Measurements from ENCODE around the gene FAM114A1.

FAM114A1 gene

DNA sequence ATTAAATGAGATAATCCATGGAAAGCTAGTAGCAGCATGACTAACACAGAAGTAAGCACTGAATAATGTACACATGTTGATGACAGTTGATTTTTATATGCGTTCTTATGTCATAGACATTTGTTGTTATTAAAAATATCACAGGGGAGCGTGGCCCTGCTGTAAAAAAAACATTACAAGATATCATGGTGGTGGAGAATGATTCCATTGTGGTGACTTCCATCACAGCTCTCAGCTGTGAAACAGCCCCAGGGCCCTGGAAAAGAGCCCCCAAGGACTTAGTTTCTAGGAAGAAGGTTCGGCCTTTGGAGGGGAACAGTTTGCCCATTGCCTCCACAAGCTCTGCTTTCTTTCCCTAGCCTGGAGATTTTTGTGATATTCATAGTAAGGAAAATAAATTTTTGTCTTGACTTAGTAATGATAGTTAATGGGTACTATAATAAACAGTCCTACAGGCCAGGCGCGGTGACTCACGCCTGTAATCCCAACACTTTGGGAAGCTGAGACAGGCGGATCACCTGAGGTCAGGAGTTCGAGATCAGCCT lies 49.9 kb downstream of the FAM114A1 start:
- no peak overlapping the region for H3K27ac ChIP-seq
- TF ChIP-seq, protein P1, sequence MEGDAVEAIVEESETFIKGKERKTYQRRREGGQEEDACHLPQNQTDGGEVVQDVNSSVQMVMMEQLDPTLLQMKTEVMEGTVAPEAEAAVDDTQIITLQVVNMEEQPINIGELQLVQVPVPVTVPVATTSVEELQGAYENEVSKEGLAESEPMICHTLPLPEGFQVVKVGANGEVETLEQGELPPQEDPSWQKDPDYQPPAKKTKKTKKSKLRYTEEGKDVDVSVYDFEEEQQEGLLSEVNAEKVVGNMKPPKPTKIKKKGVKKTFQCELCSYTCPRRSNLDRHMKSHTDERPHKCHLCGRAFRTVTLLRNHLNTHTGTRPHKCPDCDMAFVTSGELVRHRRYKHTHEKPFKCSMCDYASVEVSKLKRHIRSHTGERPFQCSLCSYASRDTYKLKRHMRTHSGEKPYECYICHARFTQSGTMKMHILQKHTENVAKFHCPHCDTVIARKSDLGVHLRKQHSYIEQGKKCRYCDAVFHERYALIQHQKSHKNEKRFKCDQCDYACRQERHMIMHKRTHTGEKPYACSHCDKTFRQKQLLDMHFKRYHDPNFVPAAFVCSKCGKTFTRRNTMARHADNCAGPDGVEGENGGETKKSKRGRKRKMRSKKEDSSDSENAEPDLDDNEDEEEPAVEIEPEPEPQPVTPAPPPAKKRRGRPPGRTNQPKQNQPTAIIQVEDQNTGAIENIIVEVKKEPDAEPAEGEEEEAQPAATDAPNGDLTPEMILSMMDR (IDR thresholded peaks at IDR 0.05), result no peak
- no peak for TF ChIP-seq ZFX (IDR thresholded peaks at IDR 0.05; ENCODE audit: borderline replicate concordance)

DNA sequence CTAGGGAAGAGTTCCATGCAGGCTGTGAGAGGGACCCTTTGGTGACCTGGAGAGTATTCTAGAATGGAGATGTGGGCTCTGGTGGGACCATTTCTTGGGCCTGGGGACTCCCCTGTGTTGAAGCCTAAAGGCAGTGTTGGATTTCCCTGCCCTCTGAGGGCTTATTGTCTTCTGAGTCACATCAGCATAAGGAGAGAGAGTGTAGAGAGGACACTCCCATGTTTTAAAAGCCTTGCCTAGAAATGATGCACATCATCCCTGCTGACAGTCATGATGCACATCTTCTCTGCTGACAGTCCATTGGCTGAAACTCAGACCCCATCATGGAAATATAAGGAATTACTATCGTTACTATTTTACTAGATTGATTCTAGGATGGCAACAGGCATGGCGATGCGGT lies 51.9 kb downstream of the FAM114A1 start:
- no peak overlapping the region for H3K27ac ChIP-seq
- no peak for TF ChIP-seq ZFX (IDR thresholded peaks at IDR 0.05; ENCODE audit: borderline replicate concordance)
- TF ChIP-seq, protein P1 (IDR thresholded peaks at IDR 0.05), result no peak

DNA sequence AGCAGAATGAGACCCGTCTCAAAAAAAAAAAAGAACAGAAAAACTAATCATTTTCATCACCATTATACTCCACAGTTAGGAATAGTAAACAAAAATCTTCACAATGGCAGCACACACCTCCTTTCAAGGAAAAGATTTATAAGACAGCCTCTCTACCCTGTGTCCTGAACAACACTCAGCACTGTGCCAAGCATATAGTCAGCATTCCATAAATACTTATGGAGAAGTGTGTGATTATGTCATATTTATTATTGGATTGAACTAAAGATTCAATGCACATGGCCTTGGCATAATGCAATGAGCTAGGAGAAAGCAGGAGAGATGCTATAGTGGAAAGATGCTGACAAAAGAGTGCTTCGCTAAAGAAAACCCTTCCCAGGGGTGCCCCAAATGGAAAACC lies 52.6 kb downstream of the FAM114A1 start:
- H3K27ac ChIP-seq, result no peak overlapping the region
- TF ChIP-seq ZFX (IDR thresholded peaks at IDR 0.05; ENCODE audit: borderline replicate concordance), result no peak
- TF ChIP-seq, protein P1 (IDR thresholded peaks at IDR 0.05), result no peak

DNA sequence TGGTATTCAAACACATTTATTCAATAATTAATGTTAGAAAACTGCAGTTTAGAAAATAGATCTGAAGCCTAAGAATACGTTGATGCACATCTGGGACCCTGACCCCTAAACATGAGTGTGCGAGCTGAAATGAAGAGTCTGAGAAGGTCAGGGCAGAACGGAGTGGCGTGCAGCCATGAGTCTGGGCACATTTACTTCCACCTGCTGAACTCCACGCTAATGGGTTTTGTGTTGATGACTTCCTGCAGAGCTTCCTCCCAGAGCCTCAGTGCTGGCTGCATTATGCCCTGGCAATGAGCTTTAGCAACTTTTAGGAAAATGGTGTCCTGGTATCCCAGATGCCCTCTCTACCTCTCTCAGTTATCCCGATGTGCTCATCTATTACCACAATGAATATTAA lies 53.1 kb downstream of the FAM114A1 start:
- no peak overlapping the region for H3K27ac ChIP-seq
- TF ChIP-seq ZFX (IDR thresholded peaks at IDR 0.05; ENCODE audit: borderline replicate concordance), result no peak
- TF ChIP-seq, protein P1 (IDR thresholded peaks at IDR 0.05), result no peak

DNA sequence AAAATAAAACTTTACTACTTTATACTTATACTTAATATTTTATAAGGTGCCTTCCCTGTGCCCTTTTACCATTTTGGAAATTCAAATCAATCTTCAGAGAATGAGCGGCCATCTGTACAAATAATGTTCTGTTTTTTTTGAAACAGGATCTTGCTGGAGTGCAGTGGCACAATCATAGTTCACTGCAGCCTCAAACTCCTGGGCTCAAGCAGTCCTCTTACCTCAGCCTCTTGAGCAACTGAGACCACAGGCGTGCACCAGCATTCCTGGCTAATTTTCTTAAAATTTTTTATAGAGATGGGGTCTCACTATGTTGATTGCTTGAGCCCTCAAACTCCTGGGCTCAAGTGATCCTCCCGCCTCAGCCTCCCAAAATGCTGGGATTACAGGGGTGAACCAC lies 53.5 kb downstream of the FAM114A1 start:
- TF ChIP-seq, protein P1 (IDR thresholded peaks at IDR 0.05), result no peak
- no peak for TF ChIP-seq ZFX (IDR thresholded peaks at IDR 0.05; ENCODE audit: borderline replicate concordance)
- no peak overlapping the region for H3K27ac ChIP-seq

DNA sequence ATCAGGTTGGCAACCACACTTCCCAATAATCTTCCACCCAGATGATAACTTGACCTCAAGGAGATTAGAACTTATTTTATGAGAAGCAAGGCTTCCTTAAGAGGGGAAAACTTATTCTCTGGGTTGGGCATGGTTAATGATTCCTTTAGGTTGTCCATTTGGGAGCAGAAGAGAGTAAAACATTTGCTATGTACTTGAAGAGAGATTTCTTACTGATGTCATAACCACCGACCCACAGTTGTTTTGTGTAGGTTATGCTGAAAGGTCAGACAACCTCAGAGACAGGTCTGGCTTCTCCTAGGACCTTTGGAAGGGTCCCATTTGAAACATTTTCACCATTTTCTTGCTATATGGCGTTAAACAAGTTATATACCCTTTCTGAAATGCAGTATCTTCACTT lies 56.1 kb downstream of the FAM114A1 start:
- TF ChIP-seq ZFX (IDR thresholded peaks at IDR 0.05; ENCODE audit: borderline replicate concordance), result no peak
- TF ChIP-seq, protein P1 (IDR thresholded peaks at IDR 0.05), result no peak

DNA sequence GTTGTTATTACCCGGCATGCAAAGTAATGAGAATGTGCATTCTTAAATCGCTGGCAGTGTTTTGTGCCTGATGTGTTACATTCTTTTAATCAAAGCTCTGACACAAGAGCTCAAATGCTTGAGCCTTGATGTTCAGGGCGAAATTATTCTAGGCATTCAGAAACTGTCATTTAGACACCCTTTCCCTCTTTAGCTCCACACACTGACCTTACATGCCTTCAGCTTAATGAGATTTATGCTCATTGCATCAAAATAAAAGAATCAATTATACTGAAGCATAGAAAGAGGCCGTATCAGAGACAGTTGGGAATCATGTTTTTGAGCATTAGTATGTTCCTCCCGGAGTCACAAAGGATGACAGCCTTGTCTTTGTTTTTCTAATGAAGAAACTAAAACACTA lies 56.7 kb downstream of the FAM114A1 start:
- TF ChIP-seq ZFX (IDR thresholded peaks at IDR 0.05; ENCODE audit: borderline replicate concordance), result no peak
- TF ChIP-seq, protein P1 (IDR thresholded peaks at IDR 0.05), result no peak
- no peak overlapping the region for H3K27ac ChIP-seq

More for the DNA sequence above, 56.1 kb downstream of the FAM114A1 start:
- H3K27ac ChIP-seq, result no peak overlapping the region
